Spleen (tissue), 11 donors: ENCODE results near the gene C1QL1. TPM values are rescaled to one million over a fixed set of nuclear protein-coding genes. Genes with fewer than 3 reads are reported as not detected.

Experiments used
- DNase-seq: peaks from one replicate; pipeline ENCODE4 v3.0.0-alpha.2; 2020
- H3K27ac ChIP-seq, 8 donors: fragments of 200-600 bp; sonication (generic) in 7 of 8; 1 replicate in 4 of 8; 2 replicates in 4 of 8; pipeline versions ENCODE4 v1.5.0 to v1.8.0; 2016 to 2021; ENCODE audit warnings: inconsistent platforms in 4 of 8, mild to moderate bottlenecking in 4 of 8, moderate library complexity in 1 of 8
- H3K27me3 ChIP-seq, 7 donors: fragments of 200-600 bp; sonication (generic) in 6 of 7; replicated peaks in 1 of 7; 1 replicate in 4 of 7; 2 replicates in 3 of 7; pipeline versions ENCODE4 v1.5.0 to v1.8.0; 2016 to 2021; ENCODE audit warnings: inconsistent platforms in 3 of 7, mild to moderate bottlenecking in 1 of 7
- H3K36me3 ChIP-seq, 6 donors: fragments of 200-600 bp; sonication (generic) in 5 of 6; 1 replicate in 4 of 6; 2 replicates in 2 of 6; pipeline versions ENCODE4 v1.5.0 to v1.8.0; 2016 to 2021; ENCODE audit warnings: inconsistent platforms in 2 of 6
- H3K4me1 ChIP-seq, 6 donors: fragments of 200-600 bp; sonication (generic) in 5 of 6; 1 replicate in 3 of 6; 2 replicates in 3 of 6; pipeline versions ENCODE4 v1.5.0 to v1.8.0; 2016 to 2021; ENCODE audit warnings: inconsistent platforms in 3 of 6
- H3K4me3 ChIP-seq, 8 donors: fragments of 200-600 bp; sonication (generic) in 7 of 8; 1 replicate in 4 of 8; 2 replicates in 4 of 8; pipeline versions ENCODE4 v1.5.0 to v1.8.0; 2016 to 2021; ENCODE audit warnings: inconsistent platforms in 4 of 8, mild to moderate bottlenecking in 4 of 8, moderate library complexity in 2 of 8
- H3K9me3 ChIP-seq, 8 donors: fragments of 200-600 bp; sonication (generic) in 7 of 8; 1 replicate in 4 of 8; 2 replicates in 4 of 8; pipeline versions ENCODE4 v1.5.0 to v1.8.0; 2016 to 2021; ENCODE audit warnings: inconsistent platforms in 4 of 8
- POLR2A ChIP-seq, 3 donors: fragments of 450-650 bp; IDR thresholded peaks; one replicate each; pipeline ENCODE4 v1.5.1; 2017; ENCODE audit warnings: antibody characterized with exemption in 3 of 3, mild to moderate bottlenecking in 1 of 3
- POLR2AphosphoS5 ChIP-seq, 3 donors: sonication (generic); formaldehyde crosslinking; IDR thresholded peaks; one replicate each; pipeline ENCODE4 v1.5.1; 2017; ENCODE audit warnings: antibody characterized with exemption in 3 of 3
- WGBS, 5 donors: extraction: QIAGEN DNeasy Blood & Tissue Kit in 3 of 5; methylation state at CpG; one replicate each; pipeline versions ENCODE4 v1.1.5 to v1.1.7; 2013 to 2018; 5-methylcytosine and 5-hydroxymethylcytosine counted together
- intact Hi-C: fragments of 100-400 bp; cut with DNase I; formaldehyde crosslinking; loops from one replicate; pipeline ENCODE4 v1.15.0; 2023; ENCODE audit warnings: low total_unique reads
- polyA plus RNA-seq, 3 donors: library from polyadenylated mRNA; stranded (reverse); fragments of 200-250 nt; gene quantifications; one replicate each; pipeline ENCODE4 v1.2.1, GENCODE V29; 2013
- total RNA-seq, 7 donors: library from RNA; depleted of rRNA in 3 of 7; stranded (reverse); fragments of >200 nt in 3 of 7; fragmentation: NEBNext Ultra II Directional in 4 of 7; extraction: Animal tissue kit (Norgen Biotek cat#: 25700) in 4 of 7; gene quantifications; one replicate each; pipeline versions ENCODE4 v1.1.0 to v1.2.1, GENCODE V29; 2016 to 2021
- TF ChIP-seq, protein P1 (sequence below), 11 experiments: fragments of 200-600 bp in 7 of 11; fragments of 450-650 bp in 4 of 11; sonication (generic) in 4 of 11; IDR thresholded peaks in 8 of 11; conservative IDR thresholded peaks in 3 of 11; 1 replicate in 7 of 11; 2 replicates in 4 of 11; pipeline versions ENCODE4 v1.4.0 to v1.8.0; 2016 to 2021; ENCODE audit warnings: antibody characterized with exemption in 11 of 11, inconsistent platforms in 4 of 11, mild to moderate bottlenecking in 1 of 11
- donor health status: healthy with polysubstance abuse.
- donor health status: DM: no; HTN: no; CAD: no; lungs with moderate emphysema.
- donor health status: DM: no; HTN: no; CAD: no.
- donor health status: Bipolar disorder and iron deficiency.
- donor health status: healthy.
- donor health status: DM: no; HTN: no; CAD: no.
- donor health status: DM: yes; HTN: yes; CAD: no.

The C1QL1 gene
- total and polyA plus RNA-seq, 10 donors: 0.20 to 0.38 TPM; not detected in 8

DNA sequence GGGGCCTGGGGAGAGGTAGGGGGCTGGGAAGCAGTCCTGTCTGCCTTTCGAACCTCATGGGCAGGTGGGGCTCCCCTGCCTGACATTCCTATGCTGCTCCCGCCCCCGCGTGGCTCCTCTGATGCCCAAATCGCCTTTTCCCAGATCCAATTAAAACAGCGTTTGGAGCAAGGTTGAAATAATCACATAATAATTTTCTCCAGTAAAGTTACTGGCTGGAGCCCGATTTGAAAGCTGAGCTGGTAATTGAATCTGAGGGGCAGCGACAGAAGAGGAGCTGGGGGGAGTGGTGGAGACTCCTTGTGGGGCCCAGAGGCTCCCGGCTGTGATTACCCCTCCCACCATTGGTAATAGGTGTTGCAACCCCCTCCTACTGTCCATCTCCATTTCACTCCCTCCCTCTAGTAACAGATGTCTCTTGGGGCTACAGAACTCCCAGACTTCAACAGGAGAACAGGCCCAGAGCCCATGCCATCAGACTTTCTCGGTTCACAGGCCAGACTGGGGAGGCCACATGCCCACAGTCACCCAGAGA, 38.9 kb upstream of the C1QL1 start:
- H3K4me1 ChIP-seq: no peaks in the 10 kb centered on the region
- H3K36me3 ChIP-seq: no peaks in the 10 kb centered on the region
- intact Hi-C loops: no loop called here
- TF ChIP-seq POLR2AphosphoS5 (IDR thresholded peaks at IDR 0.05): no peak
- no peak for TF ChIP-seq POLR2A (IDR thresholded peaks at IDR 0.05)
- WGBS, 5 donors: 40 to 59% (median 45%) methylated on average over 10 of the region's 10 CpGs
- H3K9me3 ChIP-seq: no peaks in the 10 kb centered on the region
- peaks cover 0 to 22% (median 0%) of the 10 kb centered on the region in 7 donors for H3K27me3 ChIP-seq
- DNase-seq: no peak
- no peak overlapping the region for H3K4me3 ChIP-seq
- no peak overlapping the region for H3K27ac ChIP-seq

DNA sequence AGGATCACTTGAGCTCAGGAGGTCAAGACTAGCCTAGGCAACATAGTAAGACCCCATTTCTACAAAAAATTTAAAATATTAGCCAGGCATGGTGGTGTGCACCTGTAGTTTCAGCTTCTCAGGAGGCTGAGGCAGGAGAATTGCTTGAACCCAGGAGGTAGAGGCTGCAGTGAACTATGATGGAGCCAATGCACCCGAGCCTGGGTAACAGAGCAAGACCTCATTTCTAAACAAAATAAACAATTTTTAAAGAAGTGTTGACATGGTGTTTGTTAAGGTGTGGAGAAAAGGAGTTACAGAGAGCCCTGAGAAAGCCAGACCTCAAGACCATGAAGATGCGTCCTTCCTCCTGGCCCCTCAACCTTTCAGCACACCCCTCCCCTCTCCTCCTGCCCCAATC, 37.6 kb upstream of the C1QL1 start:
- Histone ChIP-seq H3K9me3 (no peaks in the 10 kb centered on the region), H3K27me3 (peaks cover 0 to 22% (median 0%) of the 10 kb centered on the region in 7 donors), H3K27ac (no peak overlapping the region), H3K36me3 (no peaks in the 10 kb centered on the region), H3K4me1 (no peaks in the 10 kb centered on the region), H3K4me3 (no peak overlapping the region)
- 71 to 82% (median 76%) methylated on average over 2 of the region's 2 CpGs for WGBS, 5 donors
- TF ChIP-seq, protein P1, sequence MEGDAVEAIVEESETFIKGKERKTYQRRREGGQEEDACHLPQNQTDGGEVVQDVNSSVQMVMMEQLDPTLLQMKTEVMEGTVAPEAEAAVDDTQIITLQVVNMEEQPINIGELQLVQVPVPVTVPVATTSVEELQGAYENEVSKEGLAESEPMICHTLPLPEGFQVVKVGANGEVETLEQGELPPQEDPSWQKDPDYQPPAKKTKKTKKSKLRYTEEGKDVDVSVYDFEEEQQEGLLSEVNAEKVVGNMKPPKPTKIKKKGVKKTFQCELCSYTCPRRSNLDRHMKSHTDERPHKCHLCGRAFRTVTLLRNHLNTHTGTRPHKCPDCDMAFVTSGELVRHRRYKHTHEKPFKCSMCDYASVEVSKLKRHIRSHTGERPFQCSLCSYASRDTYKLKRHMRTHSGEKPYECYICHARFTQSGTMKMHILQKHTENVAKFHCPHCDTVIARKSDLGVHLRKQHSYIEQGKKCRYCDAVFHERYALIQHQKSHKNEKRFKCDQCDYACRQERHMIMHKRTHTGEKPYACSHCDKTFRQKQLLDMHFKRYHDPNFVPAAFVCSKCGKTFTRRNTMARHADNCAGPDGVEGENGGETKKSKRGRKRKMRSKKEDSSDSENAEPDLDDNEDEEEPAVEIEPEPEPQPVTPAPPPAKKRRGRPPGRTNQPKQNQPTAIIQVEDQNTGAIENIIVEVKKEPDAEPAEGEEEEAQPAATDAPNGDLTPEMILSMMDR (IDR thresholded peaks at IDR 0.05 in 8 of 11, conservative IDR thresholded peaks at IDR 0.05 in 3 of 11): no peak
- TF ChIP-seq POLR2AphosphoS5 (IDR thresholded peaks at IDR 0.05): no peak
- TF ChIP-seq POLR2A (IDR thresholded peaks at IDR 0.05): no peak
- DNase-seq: no peak
- intact Hi-C loops: no loop called here

DNA sequence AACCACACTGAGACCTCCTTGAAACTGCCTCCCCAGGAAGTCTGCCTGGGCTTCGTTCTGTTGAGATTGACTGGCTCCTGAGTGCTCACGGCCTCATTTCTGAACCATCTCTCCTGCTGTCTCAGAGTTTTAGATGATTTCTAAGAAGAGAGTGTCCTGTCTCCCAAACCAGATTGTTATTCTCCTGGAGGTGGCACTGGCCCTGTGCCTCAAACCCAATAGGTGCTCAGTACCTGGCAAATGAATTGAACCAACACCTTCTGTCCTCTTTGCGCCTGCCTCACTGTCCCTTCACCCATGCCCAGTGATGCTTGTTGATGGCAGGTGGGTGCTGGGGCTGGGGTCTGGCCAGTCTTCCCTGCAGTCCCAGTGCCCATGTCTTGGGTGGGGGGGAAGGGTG, 36.3 kb upstream of the C1QL1 start:
- Histone ChIP-seq H3K27ac (no peak overlapping the region), H3K9me3 (peaks cover 0 to 6% (median 4%) of the 10 kb centered on the region in 8 donors), H3K36me3 (no peaks in the 10 kb centered on the region), H3K4me1 (no peaks in the 10 kb centered on the region), H3K4me3 (no peak overlapping the region), H3K27me3 (peaks cover 0 to 22% (median 0%) of the 10 kb centered on the region in 7 donors)
- 72 to 86% (median 82%) methylated on average over 3 of the region's 3 CpGs for WGBS, 5 donors
- DNase-seq: no peak
- TF ChIP-seq POLR2AphosphoS5 (IDR thresholded peaks at IDR 0.05): no peak
- TF ChIP-seq POLR2A (IDR thresholded peaks at IDR 0.05): no peak
- TF ChIP-seq, protein P1 (IDR thresholded peaks at IDR 0.05 in 8 of 11, conservative IDR thresholded peaks at IDR 0.05 in 3 of 11): no peak
- intact Hi-C loops: no loop called here

DNA sequence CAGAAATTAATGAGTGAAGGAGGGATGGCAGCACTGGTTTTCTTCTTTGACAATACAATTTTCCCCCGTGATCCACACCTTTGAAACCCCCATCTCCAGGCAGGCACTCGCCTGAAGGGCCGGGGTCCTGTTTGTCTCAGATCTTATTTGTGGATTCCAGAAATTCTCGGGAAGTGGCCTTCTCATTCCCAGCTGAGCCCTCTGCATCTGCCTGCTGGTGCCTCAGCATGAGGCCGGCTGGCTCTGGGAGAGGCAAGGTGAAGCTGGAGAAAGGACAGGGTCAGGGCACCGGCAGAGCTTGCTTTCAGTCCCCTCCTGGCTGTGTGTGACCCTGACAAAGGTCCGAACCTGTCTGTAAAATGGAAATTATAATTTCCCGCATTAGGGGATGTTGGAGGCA, 35.8 kb upstream of the C1QL1 start:
- intact Hi-C loops: no loop called here
- no peak for TF ChIP-seq POLR2A (IDR thresholded peaks at IDR 0.05)
- TF ChIP-seq POLR2AphosphoS5 (IDR thresholded peaks at IDR 0.05): no peak
- TF ChIP-seq, protein P1 (IDR thresholded peaks at IDR 0.05 in 8 of 11, conservative IDR thresholded peaks at IDR 0.05 in 3 of 11): no peak

More for the DNA sequence above, 35.8 kb upstream of the C1QL1 start:
- Histone ChIP-seq H3K4me3 (no peak overlapping the region), H3K4me1 (no peaks in the 10 kb centered on the region), H3K27ac (no peak overlapping the region), H3K36me3 (no peaks in the 10 kb centered on the region), H3K9me3 (peaks cover 0 to 11% (median 7%) of the 10 kb centered on the region in 8 donors), H3K27me3 (peaks cover 0 to 22% (median 0%) of the 10 kb centered on the region in 7 donors)
- WGBS, 5 donors: 48 to 68% (median 56%) methylated on average over 8 of the region's 8 CpGs
- DNase-seq: no peak
